Neural progenitor cell (in vitro differentiated cells): ENCODE results near the gene PHACTR2. TPM values are rescaled to one million over a fixed set of nuclear protein-coding genes. Genes with fewer than 3 reads are reported as not detected.

Experiments used
- DNase-seq: peaks from one replicate; pipeline ENCODE4 v3.0.0-alpha.2; 2016; ENCODE audit warnings: low spot score
- H2AFZ ChIP-seq: fragments of 200-600 bp; sonication (generic); replicated peaks from 2 replicates; pipeline ENCODE4 v1.6.1; 2016; ENCODE audit warnings: antibody characterized with exemption
- H3F3A ChIP-seq: fragments of 200-600 bp; sonication (generic); 2 replicates; pipeline ENCODE4 v1.6.1; 2016; ENCODE audit warnings: antibody characterized with exemption, low read depth
- H3K27ac ChIP-seq: fragments of 200-600 bp; sonication (generic); 2 replicates; pipeline ENCODE4 v1.5.1; 2016; ENCODE audit warnings: mild to moderate bottlenecking
- H3K27me3 ChIP-seq: fragments of 200-600 bp; sonication (generic); 2 replicates; pipeline ENCODE4 v1.6.1; 2016; ENCODE audit warnings: mild to moderate bottlenecking, moderate library complexity
- H3K36me3 ChIP-seq: fragments of 200-600 bp; sonication (generic); 2 replicates; pipeline ENCODE4 v1.5.1; 2016
- H3K4me1 ChIP-seq: fragments of 200-600 bp; sonication (generic); 2 replicates; pipeline ENCODE4 v1.6.1; 2016; ENCODE audit warnings: mixed run types
- H3K4me2 ChIP-seq: fragments of 200-600 bp; sonication (generic); 2 replicates; pipeline ENCODE4 v1.6.1; 2016
- H3K4me3 ChIP-seq: fragments of 200-600 bp; sonication (generic); 2 replicates; pipeline ENCODE4 v1.5.1; 2016
- H3K79me2 ChIP-seq: fragments of 200-600 bp; sonication (generic); 2 replicates; pipeline ENCODE4 v1.6.1; 2016; ENCODE audit warnings: low read depth
- H3K9ac ChIP-seq: fragments of 200-600 bp; sonication (generic); 2 replicates; pipeline ENCODE4 v1.6.1; 2016
- H3K9me3 ChIP-seq: fragments of 200-600 bp; sonication (generic); 2 replicates; pipeline ENCODE4 v1.5.1; 2016; ENCODE audit warnings: low read depth
- H4K20me1 ChIP-seq: fragments of 200-600 bp; sonication (generic); 2 replicates; pipeline ENCODE4 v1.6.1; 2016; ENCODE audit warnings: low read depth
- H3K27ac Mint-ChIP-seq: 3 replicates; pipeline ENCODE4 v1.8.0; 2021; ENCODE audit warnings: mixed read lengths
- H3K27me3 Mint-ChIP-seq: 2 replicates; pipeline ENCODE4 v1.8.0; 2022; ENCODE audit warnings: low read depth, mild to moderate bottlenecking, inconsistent platforms, moderate library complexity, mixed read lengths; ENCODE audit not compliant: insufficient read depth
- H3K36me3 Mint-ChIP-seq: 3 replicates; pipeline ENCODE4 v1.8.0; 2021; ENCODE audit warnings: mixed read lengths
- H3K4me1 Mint-ChIP-seq: 3 replicates; pipeline ENCODE4 v1.8.0; 2021; ENCODE audit warnings: mixed read lengths
- H3K4me3 Mint-ChIP-seq: 3 replicates; pipeline ENCODE4 v1.8.0; 2021; ENCODE audit warnings: mild to moderate bottlenecking, moderate library complexity, mixed read lengths
- H3K9me3 Mint-ChIP-seq: 3 replicates; pipeline ENCODE4 v1.8.0; 2020; ENCODE audit warnings: mixed read lengths
- EZH2 ChIP-seq: fragments of 200-600 bp; sonication (generic); IDR thresholded peaks from 2 replicates; pipeline ENCODE4 v1.6.1; 2017; ENCODE audit warnings: antibody characterized with exemption, mild to moderate bottlenecking, moderate library complexity
- EZH2phosphoT487 ChIP-seq: fragments of 200-600 bp; sonication (generic); IDR thresholded peaks from 2 replicates; pipeline ENCODE4 v1.6.1; 2017; ENCODE audit warnings: antibody characterized with exemption
- total RNA-seq: library from RNA; depleted of rRNA; stranded (reverse); fragments of >200 nt; gene quantifications from 2 replicates; pipeline ENCODE4 v1.2.3, GENCODE V29; 2015; ENCODE audit warnings: low replicate concordance
- TF ChIP-seq, protein P1 (sequence below): fragments of 200-600 bp; sonication (generic); IDR thresholded peaks from 2 replicates; pipeline ENCODE4 v1.5.1; 2017; ENCODE audit warnings: antibody characterized with exemption, mild to moderate bottlenecking

PHACTR2 gene
- total RNA-seq, 1 donor from 2014 or later, result 45.4 TPM

DNA sequence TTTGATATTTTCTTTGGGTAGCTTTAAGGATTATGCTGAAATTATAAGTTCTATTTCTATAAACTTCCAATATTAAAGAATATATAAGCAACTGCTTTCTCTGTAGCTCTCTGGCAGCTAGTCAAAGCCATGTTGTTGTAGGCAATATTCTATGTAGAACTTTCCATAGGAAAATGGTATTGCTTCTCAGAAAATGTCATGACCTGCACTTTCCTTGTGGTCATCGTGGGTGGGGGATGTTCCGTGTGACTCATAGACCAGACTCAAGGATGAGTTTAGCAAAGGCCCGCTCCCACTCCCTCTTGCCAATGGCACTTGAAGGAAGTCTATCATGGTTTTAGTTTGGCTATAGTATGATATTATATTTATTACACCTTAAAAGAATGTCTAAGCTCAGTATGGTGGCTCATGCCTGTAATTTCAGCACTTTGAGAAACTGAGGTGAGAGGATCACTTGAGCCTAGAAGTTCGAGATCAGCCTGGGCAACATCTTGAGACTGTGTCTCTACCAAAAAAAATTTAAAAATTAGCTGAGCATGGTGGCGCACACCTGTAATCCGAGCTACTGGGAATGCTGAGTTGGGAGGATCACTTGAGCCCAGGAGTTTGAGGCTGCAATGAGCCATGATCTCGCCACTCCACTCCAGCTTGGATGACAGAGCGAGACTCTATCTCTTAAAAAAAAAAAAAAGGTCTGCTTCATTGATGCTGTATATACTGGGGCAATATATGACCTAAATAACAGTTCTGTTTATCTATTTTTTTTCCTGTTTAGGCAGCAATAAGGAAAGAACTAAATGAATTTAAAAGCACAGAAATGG is 128.7 kb downstream of the PHACTR2 start:
- H3K4me2 ChIP-seq, result no peak overlapping the region
- no peak overlapping the region for H2AFZ ChIP-seq
- no peak overlapping the region for H3K9ac ChIP-seq
- DNase-seq, result no peak
- H3K9me3 ChIP-seq, result no peaks in the 10 kb centered on the region
- H3K36me3 ChIP-seq, result no peaks in the 10 kb centered on the region
- H3K4me1 ChIP-seq, result no peaks in the 10 kb centered on the region
- Mint-ChIP-seq H3K4me1 (no peaks in the 10 kb centered on the region), H3K27ac (no peak overlapping the region), H3K36me3 (peaks cover 22% of the 10 kb centered on the region), H3K4me3 (no peak overlapping the region), H3K9me3 (no peaks in the 10 kb centered on the region), H3K27me3 (no peaks in the 10 kb centered on the region)
- H3K4me3 ChIP-seq, result no peak overlapping the region
- no peaks in the 10 kb centered on the region for H4K20me1 ChIP-seq
- no peak overlapping the region for H3K27ac ChIP-seq
- TF ChIP-seq, protein P1, sequence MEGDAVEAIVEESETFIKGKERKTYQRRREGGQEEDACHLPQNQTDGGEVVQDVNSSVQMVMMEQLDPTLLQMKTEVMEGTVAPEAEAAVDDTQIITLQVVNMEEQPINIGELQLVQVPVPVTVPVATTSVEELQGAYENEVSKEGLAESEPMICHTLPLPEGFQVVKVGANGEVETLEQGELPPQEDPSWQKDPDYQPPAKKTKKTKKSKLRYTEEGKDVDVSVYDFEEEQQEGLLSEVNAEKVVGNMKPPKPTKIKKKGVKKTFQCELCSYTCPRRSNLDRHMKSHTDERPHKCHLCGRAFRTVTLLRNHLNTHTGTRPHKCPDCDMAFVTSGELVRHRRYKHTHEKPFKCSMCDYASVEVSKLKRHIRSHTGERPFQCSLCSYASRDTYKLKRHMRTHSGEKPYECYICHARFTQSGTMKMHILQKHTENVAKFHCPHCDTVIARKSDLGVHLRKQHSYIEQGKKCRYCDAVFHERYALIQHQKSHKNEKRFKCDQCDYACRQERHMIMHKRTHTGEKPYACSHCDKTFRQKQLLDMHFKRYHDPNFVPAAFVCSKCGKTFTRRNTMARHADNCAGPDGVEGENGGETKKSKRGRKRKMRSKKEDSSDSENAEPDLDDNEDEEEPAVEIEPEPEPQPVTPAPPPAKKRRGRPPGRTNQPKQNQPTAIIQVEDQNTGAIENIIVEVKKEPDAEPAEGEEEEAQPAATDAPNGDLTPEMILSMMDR, result no peak
- TF ChIP-seq EZH2phosphoT487 (no peak), EZH2 (no peak)
- no peaks in the 10 kb centered on the region for H3K27me3 ChIP-seq
- no peaks in the 10 kb centered on the region for H3K79me2 ChIP-seq
- no peaks in the 10 kb centered on the region for H3F3A ChIP-seq

DNA sequence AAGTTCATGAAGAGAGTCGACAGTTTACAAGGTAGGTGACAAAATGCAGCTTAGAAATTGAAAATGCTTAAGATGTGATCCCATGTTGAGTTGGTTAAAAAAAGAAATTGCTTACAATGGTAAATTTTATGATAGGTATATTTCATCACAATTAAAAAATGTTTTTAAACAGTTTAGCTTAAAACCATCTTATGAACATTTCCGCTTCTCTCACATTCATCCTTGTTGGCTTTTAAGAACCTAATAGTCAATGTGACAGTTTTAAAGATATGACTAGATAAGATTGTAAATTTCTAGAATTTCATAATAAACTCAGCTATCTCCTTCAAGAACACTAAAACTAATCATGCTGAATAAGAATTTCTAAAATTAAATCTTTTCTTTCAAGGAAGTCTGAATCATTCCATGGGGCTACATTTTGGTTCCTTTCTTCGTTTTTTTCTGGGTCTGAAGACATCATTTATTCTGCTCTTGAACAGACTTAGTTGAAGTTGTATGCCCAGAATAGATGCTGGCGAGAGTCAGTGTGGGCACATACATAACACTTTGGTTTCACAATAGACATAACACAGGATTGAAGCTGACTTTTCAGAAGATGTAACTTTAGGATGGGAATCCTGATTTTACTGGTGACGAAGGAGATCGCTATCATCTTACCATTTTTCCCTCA is 129.5 kb downstream of the PHACTR2 start:
- Mint-ChIP-seq H3K27ac (no peak overlapping the region), H3K4me3 (no peak overlapping the region), H3K36me3 (peaks cover 19% of the 10 kb centered on the region), H3K4me1 (no peaks in the 10 kb centered on the region), H3K27me3 (no peaks in the 10 kb centered on the region), H3K9me3 (no peaks in the 10 kb centered on the region)
- TF ChIP-seq EZH2, result no peak
- TF ChIP-seq, protein P1, result no peak
- no peak for TF ChIP-seq EZH2phosphoT487
- Histone ChIP-seq H3K4me2 (no peak overlapping the region), H3F3A (no peaks in the 10 kb centered on the region), H3K9me3 (no peaks in the 10 kb centered on the region), H4K20me1 (no peaks in the 10 kb centered on the region), H3K27me3 (no peaks in the 10 kb centered on the region), H3K4me3 (no peak overlapping the region), H3K36me3 (no peaks in the 10 kb centered on the region), H3K79me2 (no peaks in the 10 kb centered on the region), H3K9ac (no peak overlapping the region), H2AFZ (no peak overlapping the region), H3K4me1 (no peaks in the 10 kb centered on the region), H3K27ac (no peak overlapping the region)
- DNase-seq, result no peak

DNA sequence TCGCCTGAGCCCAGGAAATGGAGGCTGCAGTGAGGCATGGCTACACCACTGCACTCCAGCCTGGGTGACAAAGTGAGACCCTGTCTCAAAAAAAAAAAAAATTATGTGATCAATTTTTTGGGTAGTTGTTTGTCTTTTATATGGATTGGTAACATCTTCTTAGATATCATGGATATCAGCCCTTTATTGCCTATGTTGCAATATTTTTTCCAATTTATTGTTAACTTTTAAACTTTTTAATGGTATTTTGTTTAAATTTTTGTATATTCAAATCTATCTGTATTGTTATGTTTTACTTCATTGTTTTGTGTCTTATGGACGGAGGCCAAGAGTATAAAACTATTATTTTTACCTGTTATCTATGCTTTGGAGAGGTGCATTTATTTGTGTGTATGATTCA is 133.0 kb downstream of the PHACTR2 start:
- H4K20me1 ChIP-seq, result no peaks in the 10 kb centered on the region
- no peaks in the 10 kb centered on the region for H3K9me3 ChIP-seq
- no peak overlapping the region for H3K4me2 ChIP-seq
- DNase-seq, result no peak
- no peaks in the 10 kb centered on the region for H3F3A ChIP-seq
- Mint-ChIP-seq H3K9me3 (no peaks in the 10 kb centered on the region), H3K27ac (no peak overlapping the region), H3K27me3 (no peaks in the 10 kb centered on the region), H3K36me3 (peaks cover 21% of the 10 kb centered on the region), H3K4me3 (no peak overlapping the region), H3K4me1 (no peaks in the 10 kb centered on the region)
- no peaks in the 10 kb centered on the region for H3K27me3 ChIP-seq
- H2AFZ ChIP-seq, result no peak overlapping the region
- H3K36me3 ChIP-seq, result peaks cover 5% of the 10 kb centered on the region
- no peak overlapping the region for H3K27ac ChIP-seq
- TF ChIP-seq, protein P1, result no peak
- TF ChIP-seq EZH2phosphoT487, result no peak
- TF ChIP-seq EZH2, result no peak
- no peak overlapping the region for H3K9ac ChIP-seq
- no peak overlapping the region for H3K4me3 ChIP-seq
- H3K79me2 ChIP-seq, result no peaks in the 10 kb centered on the region
- H3K4me1 ChIP-seq, result no peaks in the 10 kb centered on the region
